ENCODE results near the gene CRACDL.

CRACDL gene

GRCh38 chr2:98777710-98778109 is 158.3 kb downstream of the CRACDL start:
- H3K27ac ChIP-seq (ENCODE audit: insufficient read depth, low read depth, low read length, poor library complexity, severe bottlenecking): no peak overlapping the region
- WGBS, 2 experiments: 97 to 100% methylated on average over 1 of the region's 1 CpG
- H3K36me3 ChIP-seq (ENCODE audit: control insufficient read depth, insufficient read depth, low read length): no peaks in the 10 kb centered on the region

DNA sequence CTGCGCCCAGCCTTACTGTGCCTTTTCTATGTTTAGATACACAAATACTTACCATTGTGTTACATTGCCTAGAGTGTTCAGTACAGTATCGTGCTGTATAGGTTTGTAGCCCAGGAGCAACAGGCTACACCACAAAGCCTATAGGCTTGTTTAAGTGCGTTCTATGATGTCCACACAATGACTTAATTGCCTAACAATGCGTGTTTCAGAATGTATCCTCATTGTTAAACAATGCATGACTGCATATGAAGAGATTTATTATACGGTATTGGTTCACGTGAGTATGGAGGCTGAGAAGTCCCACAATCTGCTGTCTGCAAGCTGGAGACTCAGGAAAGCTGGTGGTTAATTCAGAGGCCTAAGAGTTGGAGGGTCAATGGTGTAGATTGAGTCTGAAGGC is 158.9 kb downstream of the CRACDL start:
- Histone ChIP-seq H3K9me3 (ENCODE audit: control insufficient read depth, low read length) (no peaks in the 10 kb centered on the region), H3K4me3 (ENCODE audit: insufficient read depth, low read depth, low read length) (no peak overlapping the region), H3K27me3 (ENCODE audit: control insufficient read depth, insufficient read depth, low read length, poor library complexity, severe bottlenecking) (no peaks in the 10 kb centered on the region), H3K27ac (ENCODE audit: insufficient read depth, low read depth, low read length, poor library complexity, severe bottlenecking) (no peak overlapping the region), H3K4me1 (ENCODE audit: control insufficient read depth, insufficient read depth, low read length) (no peaks in the 10 kb centered on the region), H3K36me3 (ENCODE audit: control insufficient read depth, insufficient read depth, low read length) (no peaks in the 10 kb centered on the region)
- WGBS, 2 experiments: 94% methylated on average over 6 of the region's 6 CpGs

More at GRCh38 chr2:98777710-98778109, 158.3 kb downstream of the CRACDL start:
- no peaks in the 10 kb centered on the region for H3K27me3 ChIP-seq (ENCODE audit: control insufficient read depth, insufficient read depth, low read length, poor library complexity, severe bottlenecking)
- no peaks in the 10 kb centered on the region for H3K4me1 ChIP-seq (ENCODE audit: control insufficient read depth, insufficient read depth, low read length)
- H3K4me3 ChIP-seq (ENCODE audit: insufficient read depth, low read depth, low read length): no peak overlapping the region
- no peaks in the 10 kb centered on the region for H3K9me3 ChIP-seq (ENCODE audit: control insufficient read depth, low read length)

DNA sequence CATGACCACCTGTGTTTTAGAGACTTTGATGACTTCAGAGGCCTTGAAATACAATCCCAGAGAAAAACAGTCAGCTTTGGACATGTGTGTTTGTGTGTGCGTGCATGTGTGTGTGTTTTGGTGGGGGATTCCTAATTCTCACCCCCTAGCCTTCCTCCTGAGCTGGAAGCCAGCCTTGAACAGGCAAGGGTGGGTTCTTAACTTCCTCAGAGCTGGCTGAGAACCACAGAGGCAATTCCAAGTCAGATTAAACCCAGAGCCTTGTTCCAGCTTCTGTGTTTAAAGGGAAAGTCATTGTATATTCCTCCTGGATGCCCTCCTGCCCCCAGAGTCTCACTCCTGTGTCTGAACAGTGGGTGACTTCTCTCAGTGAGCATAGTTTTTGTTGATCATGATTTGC is 159.9 kb downstream of the CRACDL start:
- Histone ChIP-seq H3K4me1 (ENCODE audit: control insufficient read depth, insufficient read depth, low read length) (no peaks in the 10 kb centered on the region), H3K9me3 (ENCODE audit: control insufficient read depth, low read length) (no peaks in the 10 kb centered on the region), H3K27ac (ENCODE audit: insufficient read depth, low read depth, low read length, poor library complexity, severe bottlenecking) (no peak overlapping the region), H3K36me3 (ENCODE audit: control insufficient read depth, insufficient read depth, low read length) (no peaks in the 10 kb centered on the region), H3K4me3 (ENCODE audit: insufficient read depth, low read depth, low read length) (no peak overlapping the region), H3K27me3 (ENCODE audit: control insufficient read depth, insufficient read depth, low read length, poor library complexity, severe bottlenecking) (no peaks in the 10 kb centered on the region)
- WGBS, 2 experiments: 86% methylated on average over 1 of the region's 1 CpG

DNA sequence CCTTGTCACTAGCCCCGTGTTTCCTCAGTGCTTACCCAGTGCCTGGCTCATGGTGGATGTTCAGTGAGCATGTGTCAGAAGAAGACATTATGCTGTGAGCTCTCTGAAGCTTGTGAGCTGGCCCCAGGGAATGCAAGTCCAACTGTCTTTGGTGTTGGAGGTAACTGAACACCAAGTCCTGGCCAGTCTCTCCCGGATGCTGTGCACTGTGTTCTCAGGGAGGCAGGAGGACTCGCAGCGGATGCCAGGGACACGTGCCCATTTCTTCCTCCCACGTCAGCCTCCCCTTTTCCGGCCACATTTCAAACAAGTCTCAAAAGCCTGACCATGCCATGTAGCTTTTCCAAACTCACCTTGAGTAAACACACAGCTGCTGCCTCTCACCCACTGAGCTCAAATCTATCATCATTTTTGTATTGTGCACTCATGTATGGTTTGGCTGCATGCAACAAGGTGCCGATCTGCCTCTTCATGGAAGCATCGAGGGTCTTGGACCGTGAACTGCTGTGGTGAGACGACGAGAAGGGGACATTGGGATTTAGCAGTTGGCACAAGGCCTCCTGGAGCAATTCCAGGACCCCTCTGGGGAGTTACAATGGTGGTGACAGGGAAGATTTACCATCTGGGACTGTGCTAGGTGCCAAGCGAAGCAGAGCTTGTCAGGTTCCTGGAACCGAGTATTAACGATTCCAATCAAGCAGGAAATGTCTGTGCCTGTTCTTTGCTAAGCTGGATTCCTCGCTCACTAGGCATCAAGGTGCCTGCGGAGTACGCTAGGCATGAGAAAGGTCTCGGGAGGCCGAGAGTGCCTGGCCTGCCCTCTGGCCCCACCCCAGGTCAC is 160.7 kb downstream of the CRACDL start:
- H3K27ac ChIP-seq (ENCODE audit: insufficient read depth, low read depth, low read length, poor library complexity, severe bottlenecking): no peak overlapping the region
- 92 to 94% methylated on average over 20 of the region's 20 CpGs for WGBS, 2 experiments
- H3K4me3 ChIP-seq (ENCODE audit: insufficient read depth, low read depth, low read length): no peak overlapping the region

GRCh38 chr2:98773907-98774306 is 162.1 kb downstream of the CRACDL start:
- H3K27ac ChIP-seq (ENCODE audit: insufficient read depth, low read depth, low read length, poor library complexity, severe bottlenecking): no peak overlapping the region
- H3K4me3 ChIP-seq (ENCODE audit: insufficient read depth, low read depth, low read length): no peak overlapping the region
- no peaks in the 10 kb centered on the region for H3K4me1 ChIP-seq (ENCODE audit: control insufficient read depth, insufficient read depth, low read length)
- H3K36me3 ChIP-seq (ENCODE audit: control insufficient read depth, insufficient read depth, low read length): no peaks in the 10 kb centered on the region
- 84 to 85% methylated on average over 4 of the region's 4 CpGs for WGBS, 2 experiments
- no peaks in the 10 kb centered on the region for H3K9me3 ChIP-seq (ENCODE audit: control insufficient read depth, low read length)
- H3K27me3 ChIP-seq (ENCODE audit: control insufficient read depth, insufficient read depth, low read length, poor library complexity, severe bottlenecking): no peaks in the 10 kb centered on the region

More for the DNA sequence above, 160.7 kb downstream of the CRACDL start:
- Histone ChIP-seq H3K9me3 (ENCODE audit: control insufficient read depth, low read length) (no peaks in the 10 kb centered on the region), H3K27me3 (ENCODE audit: control insufficient read depth, insufficient read depth, low read length, poor library complexity, severe bottlenecking) (no peaks in the 10 kb centered on the region), H3K36me3 (ENCODE audit: control insufficient read depth, insufficient read depth, low read length) (no peaks in the 10 kb centered on the region), H3K4me1 (ENCODE audit: control insufficient read depth, insufficient read depth, low read length) (no peaks in the 10 kb centered on the region)

DNA sequence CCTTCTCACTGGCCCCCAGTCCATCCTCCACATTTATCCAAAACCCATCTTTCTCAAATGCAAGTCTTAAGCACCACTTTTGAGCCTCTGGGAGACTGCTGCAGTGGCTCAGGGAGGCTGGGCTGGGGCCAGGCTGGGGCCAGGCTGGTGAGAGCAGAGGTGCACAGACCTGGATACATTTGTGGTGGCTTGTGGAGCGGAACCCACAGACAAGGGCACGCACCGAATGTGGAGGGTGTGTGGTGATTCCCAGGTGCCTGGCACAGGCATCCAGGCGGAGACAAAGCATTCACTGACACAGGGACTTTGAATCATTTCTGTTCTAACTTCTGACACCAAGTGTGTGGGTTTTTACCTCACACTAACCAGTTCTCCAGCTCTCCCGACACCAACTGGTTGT is 162.9 kb downstream of the CRACDL start:
- no peaks in the 10 kb centered on the region for H3K27me3 ChIP-seq (ENCODE audit: control insufficient read depth, insufficient read depth, low read length, poor library complexity, severe bottlenecking)
- no peak overlapping the region for H3K4me3 ChIP-seq (ENCODE audit: insufficient read depth, low read depth, low read length)
- H3K4me1 ChIP-seq (ENCODE audit: control insufficient read depth, insufficient read depth, low read length): no peaks in the 10 kb centered on the region
- no peaks in the 10 kb centered on the region for H3K36me3 ChIP-seq (ENCODE audit: control insufficient read depth, insufficient read depth, low read length)
- H3K27ac ChIP-seq (ENCODE audit: insufficient read depth, low read depth, low read length, poor library complexity, severe bottlenecking): no peak overlapping the region
- 93 to 94% methylated on average over 5 of the region's 5 CpGs for WGBS, 2 experiments
- H3K9me3 ChIP-seq (ENCODE audit: control insufficient read depth, low read length): no peaks in the 10 kb centered on the region

GRCh38 chr2:98772536-98772935 is 163.5 kb downstream of the CRACDL start:
- Histone ChIP-seq H3K36me3 (ENCODE audit: control insufficient read depth, insufficient read depth, low read length) (no peaks in the 10 kb centered on the region), H3K27me3 (ENCODE audit: control insufficient read depth, insufficient read depth, low read length, poor library complexity, severe bottlenecking) (no peaks in the 10 kb centered on the region), H3K4me1 (ENCODE audit: control insufficient read depth, insufficient read depth, low read length) (no peaks in the 10 kb centered on the region), H3K27ac (ENCODE audit: insufficient read depth, low read depth, low read length, poor library complexity, severe bottlenecking) (no peak overlapping the region), H3K9me3 (ENCODE audit: control insufficient read depth, low read length) (no peaks in the 10 kb centered on the region), H3K4me3 (ENCODE audit: insufficient read depth, low read depth, low read length) (no peak overlapping the region)
- 93 to 94% methylated on average over 8 of the region's 8 CpGs for WGBS, 2 experiments

GRCh38 chr2:98771721-98772524 is 164.1 kb downstream of the CRACDL start:
- Histone ChIP-seq H3K36me3 (ENCODE audit: control insufficient read depth, insufficient read depth, low read length) (no peaks in the 10 kb centered on the region), H3K27me3 (ENCODE audit: control insufficient read depth, insufficient read depth, low read length, poor library complexity, severe bottlenecking) (no peaks in the 10 kb centered on the region), H3K4me1 (ENCODE audit: control insufficient read depth, insufficient read depth, low read length) (no peaks in the 10 kb centered on the region), H3K9me3 (ENCODE audit: control insufficient read depth, low read length) (no peaks in the 10 kb centered on the region), H3K4me3 (ENCODE audit: insufficient read depth, low read depth, low read length) (no peak overlapping the region), H3K27ac (ENCODE audit: insufficient read depth, low read depth, low read length, poor library complexity, severe bottlenecking) (no peak overlapping the region)
- 86 to 92% methylated on average over 17 of the region's 17 CpGs for WGBS, 2 experiments

- Histone ChIP-seq H3K27me3 (ENCODE audit: control insufficient read depth, insufficient read depth, low read length, poor library complexity, severe bottlenecking) (no peaks in the 10 kb centered on the region), H3K36me3 (ENCODE audit: control insufficient read depth, insufficient read depth, low read length) (no peaks in the 10 kb centered on the region), H3K9me3 (ENCODE audit: control insufficient read depth, low read length) (no peaks in the 10 kb centered on the region), H3K4me1 (ENCODE audit: control insufficient read depth, insufficient read depth, low read length) (no peaks in the 10 kb centered on the region), H3K4me3 (ENCODE audit: insufficient read depth, low read depth, low read length) (no peak overlapping the region), H3K27ac (ENCODE audit: insufficient read depth, low read depth, low read length, poor library complexity, severe bottlenecking) (no peak overlapping the region)
- WGBS, 2 experiments: 94 to 95% methylated on average over 2 of the region's 2 CpGs
Measured at GRCh38 chr2:98771264-98771663, 164.8 kb downstream of the CRACDL start.

GRCh38 chr2:98769784-98770183 is 166.2 kb downstream of the CRACDL start:
- Histone ChIP-seq H3K4me3 (ENCODE audit: insufficient read depth, low read depth, low read length) (no peak overlapping the region), H3K27ac (ENCODE audit: insufficient read depth, low read depth, low read length, poor library complexity, severe bottlenecking) (no peak overlapping the region), H3K36me3 (ENCODE audit: control insufficient read depth, insufficient read depth, low read length) (no peaks in the 10 kb centered on the region), H3K4me1 (ENCODE audit: control insufficient read depth, insufficient read depth, low read length) (no peaks in the 10 kb centered on the region), H3K9me3 (ENCODE audit: control insufficient read depth, low read length) (no peaks in the 10 kb centered on the region), H3K27me3 (ENCODE audit: control insufficient read depth, insufficient read depth, low read length, poor library complexity, severe bottlenecking) (no peaks in the 10 kb centered on the region)
- WGBS, 2 experiments: 87 to 89% methylated on average over 14 of the region's 14 CpGs
